Fibroblast of lung (primary cell): ENCODE measurements around the gene CDC6. TPM values are rescaled to one million over a fixed set of nuclear protein-coding genes. Genes with fewer than 3 reads are reported as not detected.

ENCODE experiments used
- DNase-seq, 2 donors: peaks; one replicate each; pipeline versions ENCODE4 v3.0.0 to v3.0.0-alpha.2; 2010; ENCODE audit warnings: low read depth in 2 of 2
- H2AFZ ChIP-seq: 2 replicates; pipeline ENCODE4 v1.5.1; 2012; ENCODE audit warnings: low read length, control low read depth, inconsistent platforms
- H3K27ac ChIP-seq: 2 replicates; pipeline ENCODE4 v1.5.1; 2011; ENCODE audit warnings: low read length, control low read depth; ENCODE audit not compliant: insufficient read depth
- H3K27me3 ChIP-seq: 2 replicates; pipeline ENCODE4 v1.5.1; 2011; ENCODE audit warnings: mild to moderate bottlenecking, low read length; ENCODE audit not compliant: control insufficient read depth, insufficient read depth
- H3K36me3 ChIP-seq: 2 replicates; pipeline ENCODE4 v1.5.1; 2011; ENCODE audit warnings: low read length; ENCODE audit not compliant: control insufficient read depth, insufficient read depth
- H3K4me1 ChIP-seq: 2 replicates; pipeline ENCODE4 v1.5.1; 2011; ENCODE audit warnings: low read length; ENCODE audit not compliant: control insufficient read depth, insufficient read depth; ENCODE audit errors: extremely low read depth
- H3K4me2 ChIP-seq: 2 replicates; pipeline ENCODE4 v1.5.1; 2011; ENCODE audit warnings: low read length, control low read depth; ENCODE audit not compliant: insufficient read depth; ENCODE audit errors: extremely low read depth
- H3K4me3 ChIP-seq, 4 experiments: fragments of 200-600 bp in 1 of 4; sonication (generic) in 1 of 4; replicated peaks in 1 of 4; 2 replicates each; pipeline ENCODE4 v1.5.1; 2011 to 2016; ENCODE audit warnings: low read length in 4 of 4, low read depth in 3 of 4, mild to moderate bottlenecking in 3 of 4, control low read depth in 2 of 4, inconsistent platforms in 1 of 4, mixed read lengths in 1 of 4; ENCODE audit not compliant: insufficient read depth in 1 of 4; ENCODE audit errors: control extremely low read depth in 1 of 4
- H3K79me2 ChIP-seq: 2 replicates; pipeline ENCODE4 v1.5.1; 2012; ENCODE audit warnings: mild to moderate bottlenecking, low read length, inconsistent platforms; ENCODE audit not compliant: control insufficient read depth, insufficient read depth
- H3K9ac ChIP-seq: 2 replicates; pipeline ENCODE4 v1.5.1; 2011; ENCODE audit warnings: mild to moderate bottlenecking, low read length, control low read depth; ENCODE audit not compliant: insufficient read depth
- H3K9me3 ChIP-seq: 2 replicates; pipeline ENCODE4 v1.5.1; 2012; ENCODE audit warnings: low read depth, low read length; ENCODE audit not compliant: control insufficient read depth, insufficient read depth
- H4K20me1 ChIP-seq: 2 replicates; pipeline ENCODE4 v1.5.1; 2011; ENCODE audit warnings: low read length; ENCODE audit not compliant: control insufficient read depth, insufficient read depth; ENCODE audit errors: extremely low read depth
- EZH2 ChIP-seq: IDR thresholded peaks from 2 replicates; pipeline ENCODE4 v1.5.1; 2012; ENCODE audit warnings: low read length, control low read depth, mild to moderate bottlenecking; ENCODE audit errors: missing control alignments
- polyA plus RNA-seq, 2 donors: library from polyadenylated mRNA; depleted of rRNA in 1 of 2; stranded (reverse) in 1 of 2; unstranded in 1 of 2; fragments of >200 nt; gene quantifications; 2 replicates each; pipeline ENCODE4 v1.2.1, GENCODE V29; 2011 to 2012; ENCODE audit warnings: missing spikeins in 1 of 2
- total RNA-seq: library from RNA; depleted of rRNA; stranded (reverse); fragments of >200 nt; gene quantifications from 2 replicates; pipeline ENCODE4 v1.2.1, GENCODE V29; 2014
- TF ChIP-seq, protein P1 (sequence below), 2 donors: IDR thresholded peaks in 1 of 2; conservative IDR thresholded peaks in 1 of 2; 1 replicate in 1 of 2; 2 replicates in 1 of 2; pipeline ENCODE4 v1.5.1; 2011 to 2012; ENCODE audit warnings: low read length in 2 of 2, control low read depth in 1 of 2, inconsistent platforms in 1 of 2, low read depth in 1 of 2, mild to moderate bottlenecking in 1 of 2

The CDC6 gene
- total and polyA plus RNA-seq, 2 donors (not counting 1 experiment from before 2014, with no cell fraction given), result 4.5 to 16.3 TPM

DNA sequence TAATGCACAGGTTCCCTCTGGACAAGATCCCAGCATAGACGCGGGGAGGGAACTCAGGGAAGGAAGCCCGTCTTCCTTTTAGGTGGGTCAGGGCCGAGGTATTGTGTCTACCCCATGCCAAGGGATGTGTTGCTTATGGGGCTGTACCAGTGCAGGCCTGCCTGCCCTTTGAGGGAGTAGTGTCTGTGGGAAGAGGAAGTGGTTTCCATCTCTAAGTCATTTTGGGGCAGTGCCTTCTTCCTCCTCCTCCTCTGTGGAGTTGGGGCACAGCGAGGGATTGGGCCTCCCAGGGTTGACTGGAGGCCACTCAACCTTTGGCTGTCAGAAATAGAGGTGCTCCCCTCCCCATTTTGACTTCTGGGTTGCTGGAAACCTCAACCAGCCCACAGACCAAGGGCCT is 50.4 kb downstream of the CDC6 start:
- TF ChIP-seq, protein P1, sequence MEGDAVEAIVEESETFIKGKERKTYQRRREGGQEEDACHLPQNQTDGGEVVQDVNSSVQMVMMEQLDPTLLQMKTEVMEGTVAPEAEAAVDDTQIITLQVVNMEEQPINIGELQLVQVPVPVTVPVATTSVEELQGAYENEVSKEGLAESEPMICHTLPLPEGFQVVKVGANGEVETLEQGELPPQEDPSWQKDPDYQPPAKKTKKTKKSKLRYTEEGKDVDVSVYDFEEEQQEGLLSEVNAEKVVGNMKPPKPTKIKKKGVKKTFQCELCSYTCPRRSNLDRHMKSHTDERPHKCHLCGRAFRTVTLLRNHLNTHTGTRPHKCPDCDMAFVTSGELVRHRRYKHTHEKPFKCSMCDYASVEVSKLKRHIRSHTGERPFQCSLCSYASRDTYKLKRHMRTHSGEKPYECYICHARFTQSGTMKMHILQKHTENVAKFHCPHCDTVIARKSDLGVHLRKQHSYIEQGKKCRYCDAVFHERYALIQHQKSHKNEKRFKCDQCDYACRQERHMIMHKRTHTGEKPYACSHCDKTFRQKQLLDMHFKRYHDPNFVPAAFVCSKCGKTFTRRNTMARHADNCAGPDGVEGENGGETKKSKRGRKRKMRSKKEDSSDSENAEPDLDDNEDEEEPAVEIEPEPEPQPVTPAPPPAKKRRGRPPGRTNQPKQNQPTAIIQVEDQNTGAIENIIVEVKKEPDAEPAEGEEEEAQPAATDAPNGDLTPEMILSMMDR (conservative IDR thresholded peaks at IDR 0.05 in 1 of 2, IDR thresholded peaks at IDR 0.05 in 1 of 2; ENCODE audit: low read depth in 1 of 2, low read length in 2 of 2), result no peak
- no peak for TF ChIP-seq EZH2
- H2AFZ ChIP-seq, result no peak overlapping the region
- H4K20me1 ChIP-seq, result no peaks in the 10 kb centered on the region
- peaks cover 17% of the 10 kb centered on the region for H3K4me1 ChIP-seq
- no peak overlapping the region for H3K9ac ChIP-seq
- no peak overlapping the region for H3K27ac ChIP-seq
- H3K4me2 ChIP-seq, result no peak overlapping the region
- H3K27me3 ChIP-seq, result no peaks in the 10 kb centered on the region
- H3K4me3 ChIP-seq, result no peak overlapping the region
- H3K36me3 ChIP-seq, result no peaks in the 10 kb centered on the region
- no peak for DNase-seq
- H3K79me2 ChIP-seq, result peaks cover 3% of the 10 kb centered on the region
- no peaks in the 10 kb centered on the region for H3K9me3 ChIP-seq

DNA sequence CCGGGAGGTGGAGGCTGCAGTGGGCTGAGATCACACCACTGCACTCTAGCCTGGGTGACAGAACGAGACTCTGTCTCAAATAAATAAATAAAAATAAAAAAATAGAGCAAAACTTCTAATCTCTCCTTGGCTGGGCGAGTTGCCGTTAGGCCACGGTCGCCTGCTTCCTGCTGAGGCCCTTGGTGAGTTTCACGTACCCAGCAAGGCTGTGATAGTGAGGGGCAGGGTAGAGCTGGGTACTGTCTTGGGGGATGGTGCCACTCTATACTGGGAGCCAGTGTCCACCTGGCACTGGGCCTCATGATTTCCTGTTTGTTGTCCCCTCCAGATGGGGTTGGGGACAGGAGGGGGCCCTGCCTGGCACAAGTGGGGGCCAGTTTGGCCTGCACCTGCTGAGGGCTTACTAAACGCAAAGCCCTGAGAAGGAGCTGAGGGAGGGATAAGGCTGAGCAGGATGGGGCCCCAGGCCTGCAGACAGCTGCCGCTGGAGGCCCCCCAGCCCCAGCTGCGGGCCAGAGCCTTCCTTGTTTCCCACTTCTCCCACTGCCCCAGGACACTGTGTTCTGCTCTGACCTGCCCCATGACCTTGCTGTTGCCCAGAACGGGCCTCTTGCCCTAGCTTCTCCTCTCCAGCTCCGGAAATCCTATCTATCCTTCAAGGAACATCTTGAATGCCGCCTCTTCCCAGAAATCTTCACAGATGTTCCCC is 51.4 kb downstream of the CDC6 start:
- TF ChIP-seq, protein P1 (conservative IDR thresholded peaks at IDR 0.05 in 1 of 2, IDR thresholded peaks at IDR 0.05 in 1 of 2; ENCODE audit: low read depth in 1 of 2, low read length in 2 of 2), result no peak
- no peak for TF ChIP-seq EZH2
- Histone ChIP-seq H3K27me3 (no peaks in the 10 kb centered on the region), H3K9me3 (no peaks in the 10 kb centered on the region), H3K9ac (no peak overlapping the region), H3K4me2 (no peak overlapping the region), H2AFZ (no peak overlapping the region), H3K27ac (no peak overlapping the region), H3K4me3 (no peak overlapping the region), H4K20me1 (no peaks in the 10 kb centered on the region), H3K4me1 (peaks cover 19% of the 10 kb centered on the region), H3K36me3 (no peaks in the 10 kb centered on the region), H3K79me2 (peaks cover 3% of the 10 kb centered on the region)
- no peak for DNase-seq

DNA sequence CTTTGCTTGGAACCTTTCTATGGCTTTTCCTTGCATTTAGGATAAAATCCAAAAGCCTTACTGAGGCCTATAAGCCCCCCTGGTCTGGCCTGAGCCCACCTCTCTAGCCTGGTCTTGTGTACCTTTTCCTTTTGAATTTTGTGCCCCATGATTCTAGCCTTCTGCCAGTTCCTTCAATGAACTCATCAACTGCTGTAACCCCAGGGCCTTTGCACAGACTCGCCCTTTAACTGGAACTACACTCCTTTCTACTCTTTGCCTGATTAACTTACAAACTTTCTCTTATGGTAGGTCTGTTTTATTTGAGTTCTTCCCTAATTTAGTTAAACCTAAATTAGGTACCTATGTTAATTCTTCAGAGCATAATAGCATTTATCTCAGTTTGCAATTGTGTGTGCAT is 52.6 kb downstream of the CDC6 start:
- Histone ChIP-seq H4K20me1 (no peaks in the 10 kb centered on the region), H3K27me3 (no peaks in the 10 kb centered on the region), H3K4me3 (no peak overlapping the region), H3K27ac (peak overlapping the region; percentile 10), H3K4me1 (peaks cover 18% of the 10 kb centered on the region), H3K9me3 (no peaks in the 10 kb centered on the region), H3K9ac (no peak overlapping the region), H3K4me2 (no peak overlapping the region), H3K79me2 (peaks cover 4% of the 10 kb centered on the region), H3K36me3 (no peaks in the 10 kb centered on the region), H2AFZ (no peak overlapping the region)
- TF ChIP-seq EZH2, result no peak
- TF ChIP-seq, protein P1 (conservative IDR thresholded peaks at IDR 0.05 in 1 of 2, IDR thresholded peaks at IDR 0.05 in 1 of 2; ENCODE audit: low read depth in 1 of 2, low read length in 2 of 2), result no peak
- no peak for DNase-seq
